WTC11 (cell line): ENCODE measurements around the gene CALY. TPM values are rescaled to one million over a fixed set of nuclear protein-coding genes. Genes with fewer than 3 reads are reported as not detected.

ENCODE experiments used
- ATAC-seq: fragments of 200-7000 bp; cut with Tn5 transposase; 2 replicates; pipeline ENCODE4 v1.10.0; 2021; ENCODE audit warnings: mild to moderate bottlenecking, moderate library complexity
- CTCF ChIA-PET: fragments of 300-600 bp; sonication (Branson Sonifier 250); formaldehyde crosslinking; loops from one replicate; lab custom pipeline; 2021; ENCODE audit warnings: antibody characterized with exemption; lab: Charles Lee
- POLR2A ChIA-PET: fragments of 350-600 bp; sonication (Branson Sonifier 250); formaldehyde crosslinking; loops from one replicate; lab custom pipeline; 2021; ENCODE audit warnings: antibody characterized with exemption; lab: Charles Lee
- DNase-seq: peaks from one replicate; pipeline ENCODE4 v3.0.0; 2021; ENCODE audit warnings: low spot score
- H3K27ac Mint-ChIP-seq: 2 replicates; pipeline ENCODE4 v1.8.0; 2021; ENCODE audit warnings: mixed read lengths
- H3K27me3 Mint-ChIP-seq: 2 replicates; pipeline ENCODE4 v1.8.0; 2021; ENCODE audit warnings: low read depth, mild to moderate bottlenecking, moderate library complexity, mixed read lengths
- H3K36me3 Mint-ChIP-seq: 2 replicates; pipeline ENCODE4 v1.8.0; 2021; ENCODE audit warnings: mixed read lengths
- H3K4me1 Mint-ChIP-seq: 2 replicates; pipeline ENCODE4 v1.8.0; 2022; ENCODE audit warnings: mixed read lengths
- H3K4me3 Mint-ChIP-seq: 2 replicates; pipeline ENCODE4 v1.8.0; 2021; ENCODE audit warnings: mild to moderate bottlenecking, moderate library complexity, mixed read lengths
- H3K9me3 Mint-ChIP-seq: 2 replicates; pipeline ENCODE4 v1.8.0; 2021; ENCODE audit warnings: mixed read lengths
- JAZF1 ChIP-seq: fragments of 250-450 bp; sonication (Bioruptor Pico); IDR thresholded peaks from 2 replicates; pipeline ENCODE4 v1.9.0; 2021; ENCODE audit warnings: moderate library complexity, mild to moderate bottlenecking, inconsistent platforms
- NR3C1 ChIP-seq: sonication (generic); formaldehyde crosslinking; conservative IDR thresholded peaks from 2 replicates; pipeline ENCODE4 v1.8.1; 2023; ENCODE audit warnings: low read depth, mild to moderate bottlenecking, missing genetic modification reagents
- SP1 ChIP-seq: sonication (generic); formaldehyde crosslinking; conservative IDR thresholded peaks from 2 replicates; pipeline ENCODE4 v1.8.1; 2022; ENCODE audit warnings: missing genetic modification reagents
- TCF7 ChIP-seq: sonication (generic); formaldehyde crosslinking; IDR thresholded peaks from 2 replicates; pipeline ENCODE4 v1.8.0; 2022; ENCODE audit warnings: mild to moderate bottlenecking, low read depth, missing genetic modification reagents, moderate library complexity
- ZNF232 ChIP-seq: sonication (generic); formaldehyde crosslinking; IDR thresholded peaks from 2 replicates; pipeline ENCODE4 v1.8.0; 2022; ENCODE audit warnings: mild to moderate bottlenecking, missing genetic modification reagents
- total RNA-seq: library from RNA; stranded (reverse); gene quantifications from 3 replicates; pipeline ENCODE4 v1.2.3, GENCODE V29; 2021
- TF ChIP-seq, protein P1 (sequence below): fragments of 250-450 bp; sonication (Bioruptor Pico); IDR thresholded peaks from 2 replicates; pipeline ENCODE4 v1.9.0; 2021; ENCODE audit warnings: mild to moderate bottlenecking
- TF ChIP-seq, protein P2 (sequence below): sonication (generic); formaldehyde crosslinking; IDR thresholded peaks from 2 replicates; pipeline ENCODE4 v1.8.0; 2022; ENCODE audit warnings: mild to moderate bottlenecking, missing genetic modification reagents
- TF ChIP-seq, protein P3 (sequence below): sonication (generic); formaldehyde crosslinking; IDR thresholded peaks from 2 replicates; pipeline ENCODE4 v1.8.0; 2023; ENCODE audit warnings: mild to moderate bottlenecking, missing genetic modification reagents
- TF ChIP-seq, protein P4 (sequence below): sonication (generic); formaldehyde crosslinking; IDR thresholded peaks from 2 replicates; pipeline ENCODE4 v1.8.1; 2022; ENCODE audit warnings: mild to moderate bottlenecking, missing genetic modification reagents, moderate library complexity, borderline replicate concordance
- TF ChIP-seq, protein P5 (sequence below): sonication (generic); formaldehyde crosslinking; IDR thresholded peaks from 2 replicates; pipeline ENCODE4 v1.8.1; 2022; ENCODE audit warnings: low read depth, mild to moderate bottlenecking, moderate library complexity, missing genetic modification reagents, borderline replicate concordance
- TF ChIP-seq, protein P6 (sequence below): sonication (generic); formaldehyde crosslinking; conservative IDR thresholded peaks from 2 replicates; pipeline ENCODE4 v1.8.1; 2023; ENCODE audit warnings: mild to moderate bottlenecking, low read depth, missing genetic modification reagents, moderate library complexity
- TF ChIP-seq, protein P7 (sequence below): fragments of 250-450 bp; sonication (Bioruptor Pico); IDR thresholded peaks from 2 replicates; pipeline ENCODE4 v1.9.0; 2021; ENCODE audit warnings: moderate library complexity, mild to moderate bottlenecking, inconsistent platforms, borderline replicate concordance

CALY gene
- total RNA-seq, 1 experiment from 2014 or later = 0.63 TPM

DNA sequence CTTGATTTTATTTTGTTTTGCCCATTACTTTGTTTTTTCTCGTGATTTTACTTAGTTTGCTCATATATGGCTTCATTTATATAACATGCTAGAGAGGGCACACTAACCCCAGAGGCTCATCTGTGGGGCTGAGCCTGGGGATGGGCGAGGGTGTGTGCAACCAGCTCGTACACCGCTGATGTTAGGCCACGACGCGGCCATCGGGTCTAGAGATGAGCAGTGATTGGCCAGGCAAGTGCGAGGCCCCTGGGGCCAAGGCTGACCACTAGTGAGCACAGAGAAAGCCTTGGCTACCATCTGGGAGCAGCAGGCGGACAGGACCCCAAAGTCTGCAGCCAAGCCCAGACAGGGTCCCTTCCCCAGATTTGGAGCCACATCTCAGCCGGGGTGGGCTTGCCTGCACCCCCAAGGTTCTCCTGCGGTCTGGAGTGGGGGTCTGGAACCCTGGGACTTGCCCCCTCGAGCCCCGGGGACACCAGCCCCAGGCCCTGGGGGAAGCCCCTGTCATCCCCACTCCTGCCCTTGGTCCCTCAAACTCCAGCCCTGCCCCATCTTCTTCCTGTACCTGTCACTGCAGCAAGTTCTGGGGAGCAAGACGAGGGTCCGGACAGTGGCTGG, 17.4 kb upstream of the CALY start:
- DNase-seq (no peak), ATAC-seq (no peak)
- H3K4me1 Mint-ChIP-seq = no peaks in the 10 kb centered on the region
- no peak overlapping the region for H3K4me3 Mint-ChIP-seq
- peaks cover 2% of the 10 kb centered on the region; the same call in 1 of the 2 replicates for H3K27me3 Mint-ChIP-seq
- H3K27ac Mint-ChIP-seq = 0 out of 2 replicates have a peak overlapping the region, but pooled peaks have one; percentile 57
- TF ChIP-seq JAZF1 (no peak), TCF7 (CRISPR knock-in tag) (no peak), SP1 (CRISPR knock-in tag) (no peak), ZNF232 (CRISPR knock-in tag) (no peak), NR3C1 (CRISPR knock-in tag) (no peak)
- TF ChIP-seq, protein P1, sequence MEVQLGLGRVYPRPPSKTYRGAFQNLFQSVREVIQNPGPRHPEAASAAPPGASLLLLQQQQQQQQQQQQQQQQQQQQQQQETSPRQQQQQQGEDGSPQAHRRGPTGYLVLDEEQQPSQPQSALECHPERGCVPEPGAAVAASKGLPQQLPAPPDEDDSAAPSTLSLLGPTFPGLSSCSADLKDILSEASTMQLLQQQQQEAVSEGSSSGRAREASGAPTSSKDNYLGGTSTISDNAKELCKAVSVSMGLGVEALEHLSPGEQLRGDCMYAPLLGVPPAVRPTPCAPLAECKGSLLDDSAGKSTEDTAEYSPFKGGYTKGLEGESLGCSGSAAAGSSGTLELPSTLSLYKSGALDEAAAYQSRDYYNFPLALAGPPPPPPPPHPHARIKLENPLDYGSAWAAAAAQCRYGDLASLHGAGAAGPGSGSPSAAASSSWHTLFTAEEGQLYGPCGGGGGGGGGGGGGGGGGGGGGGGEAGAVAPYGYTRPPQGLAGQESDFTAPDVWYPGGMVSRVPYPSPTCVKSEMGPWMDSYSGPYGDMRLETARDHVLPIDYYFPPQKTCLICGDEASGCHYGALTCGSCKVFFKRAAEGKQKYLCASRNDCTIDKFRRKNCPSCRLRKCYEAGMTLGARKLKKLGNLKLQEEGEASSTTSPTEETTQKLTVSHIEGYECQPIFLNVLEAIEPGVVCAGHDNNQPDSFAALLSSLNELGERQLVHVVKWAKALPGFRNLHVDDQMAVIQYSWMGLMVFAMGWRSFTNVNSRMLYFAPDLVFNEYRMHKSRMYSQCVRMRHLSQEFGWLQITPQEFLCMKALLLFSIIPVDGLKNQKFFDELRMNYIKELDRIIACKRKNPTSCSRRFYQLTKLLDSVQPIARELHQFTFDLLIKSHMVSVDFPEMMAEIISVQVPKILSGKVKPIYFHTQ (CRISPR knock-in tag) = no peak
- TF ChIP-seq, protein P2, sequence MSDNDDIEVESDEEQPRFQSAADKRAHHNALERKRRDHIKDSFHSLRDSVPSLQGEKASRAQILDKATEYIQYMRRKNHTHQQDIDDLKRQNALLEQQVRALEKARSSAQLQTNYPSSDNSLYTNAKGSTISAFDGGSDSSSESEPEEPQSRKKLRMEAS = no peak
- TF ChIP-seq, protein P3, sequence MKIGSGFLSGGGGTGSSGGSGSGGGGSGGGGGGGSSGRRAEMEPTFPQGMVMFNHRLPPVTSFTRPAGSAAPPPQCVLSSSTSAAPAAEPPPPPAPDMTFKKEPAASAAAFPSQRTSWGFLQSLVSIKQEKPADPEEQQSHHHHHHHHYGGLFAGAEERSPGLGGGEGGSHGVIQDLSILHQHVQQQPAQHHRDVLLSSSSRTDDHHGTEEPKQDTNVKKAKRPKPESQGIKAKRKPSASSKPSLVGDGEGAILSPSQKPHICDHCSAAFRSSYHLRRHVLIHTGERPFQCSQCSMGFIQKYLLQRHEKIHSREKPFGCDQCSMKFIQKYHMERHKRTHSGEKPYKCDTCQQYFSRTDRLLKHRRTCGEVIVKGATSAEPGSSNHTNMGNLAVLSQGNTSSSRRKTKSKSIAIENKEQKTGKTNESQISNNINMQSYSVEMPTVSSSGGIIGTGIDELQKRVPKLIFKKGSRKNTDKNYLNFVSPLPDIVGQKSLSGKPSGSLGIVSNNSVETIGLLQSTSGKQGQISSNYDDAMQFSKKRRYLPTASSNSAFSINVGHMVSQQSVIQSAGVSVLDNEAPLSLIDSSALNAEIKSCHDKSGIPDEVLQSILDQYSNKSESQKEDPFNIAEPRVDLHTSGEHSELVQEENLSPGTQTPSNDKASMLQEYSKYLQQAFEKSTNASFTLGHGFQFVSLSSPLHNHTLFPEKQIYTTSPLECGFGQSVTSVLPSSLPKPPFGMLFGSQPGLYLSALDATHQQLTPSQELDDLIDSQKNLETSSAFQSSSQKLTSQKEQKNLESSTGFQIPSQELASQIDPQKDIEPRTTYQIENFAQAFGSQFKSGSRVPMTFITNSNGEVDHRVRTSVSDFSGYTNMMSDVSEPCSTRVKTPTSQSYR (CRISPR knock-in tag) = no peak
- TF ChIP-seq, protein P4, sequence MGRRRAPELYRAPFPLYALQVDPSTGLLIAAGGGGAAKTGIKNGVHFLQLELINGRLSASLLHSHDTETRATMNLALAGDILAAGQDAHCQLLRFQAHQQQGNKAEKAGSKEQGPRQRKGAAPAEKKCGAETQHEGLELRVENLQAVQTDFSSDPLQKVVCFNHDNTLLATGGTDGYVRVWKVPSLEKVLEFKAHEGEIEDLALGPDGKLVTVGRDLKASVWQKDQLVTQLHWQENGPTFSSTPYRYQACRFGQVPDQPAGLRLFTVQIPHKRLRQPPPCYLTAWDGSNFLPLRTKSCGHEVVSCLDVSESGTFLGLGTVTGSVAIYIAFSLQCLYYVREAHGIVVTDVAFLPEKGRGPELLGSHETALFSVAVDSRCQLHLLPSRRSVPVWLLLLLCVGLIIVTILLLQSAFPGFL (CRISPR knock-in tag) = no peak
- TF ChIP-seq, protein P5, sequence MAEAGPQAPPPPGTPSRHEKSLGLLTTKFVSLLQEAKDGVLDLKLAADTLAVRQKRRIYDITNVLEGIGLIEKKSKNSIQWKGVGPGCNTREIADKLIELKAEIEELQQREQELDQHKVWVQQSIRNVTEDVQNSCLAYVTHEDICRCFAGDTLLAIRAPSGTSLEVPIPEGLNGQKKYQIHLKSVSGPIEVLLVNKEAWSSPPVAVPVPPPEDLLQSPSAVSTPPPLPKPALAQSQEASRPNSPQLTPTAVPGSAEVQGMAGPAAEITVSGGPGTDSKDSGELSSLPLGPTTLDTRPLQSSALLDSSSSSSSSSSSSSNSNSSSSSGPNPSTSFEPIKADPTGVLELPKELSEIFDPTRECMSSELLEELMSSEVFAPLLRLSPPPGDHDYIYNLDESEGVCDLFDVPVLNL = no peak
- TF ChIP-seq, protein P6, sequence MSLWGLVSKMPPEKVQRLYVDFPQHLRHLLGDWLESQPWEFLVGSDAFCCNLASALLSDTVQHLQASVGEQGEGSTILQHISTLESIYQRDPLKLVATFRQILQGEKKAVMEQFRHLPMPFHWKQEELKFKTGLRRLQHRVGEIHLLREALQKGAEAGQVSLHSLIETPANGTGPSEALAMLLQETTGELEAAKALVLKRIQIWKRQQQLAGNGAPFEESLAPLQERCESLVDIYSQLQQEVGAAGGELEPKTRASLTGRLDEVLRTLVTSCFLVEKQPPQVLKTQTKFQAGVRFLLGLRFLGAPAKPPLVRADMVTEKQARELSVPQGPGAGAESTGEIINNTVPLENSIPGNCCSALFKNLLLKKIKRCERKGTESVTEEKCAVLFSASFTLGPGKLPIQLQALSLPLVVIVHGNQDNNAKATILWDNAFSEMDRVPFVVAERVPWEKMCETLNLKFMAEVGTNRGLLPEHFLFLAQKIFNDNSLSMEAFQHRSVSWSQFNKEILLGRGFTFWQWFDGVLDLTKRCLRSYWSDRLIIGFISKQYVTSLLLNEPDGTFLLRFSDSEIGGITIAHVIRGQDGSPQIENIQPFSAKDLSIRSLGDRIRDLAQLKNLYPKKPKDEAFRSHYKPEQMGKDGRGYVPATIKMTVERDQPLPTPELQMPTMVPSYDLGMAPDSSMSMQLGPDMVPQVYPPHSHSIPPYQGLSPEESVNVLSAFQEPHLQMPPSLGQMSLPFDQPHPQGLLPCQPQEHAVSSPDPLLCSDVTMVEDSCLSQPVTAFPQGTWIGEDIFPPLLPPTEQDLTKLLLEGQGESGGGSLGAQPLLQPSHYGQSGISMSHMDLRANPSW (CRISPR knock-in tag) = no peak
- TF ChIP-seq, protein P7, sequence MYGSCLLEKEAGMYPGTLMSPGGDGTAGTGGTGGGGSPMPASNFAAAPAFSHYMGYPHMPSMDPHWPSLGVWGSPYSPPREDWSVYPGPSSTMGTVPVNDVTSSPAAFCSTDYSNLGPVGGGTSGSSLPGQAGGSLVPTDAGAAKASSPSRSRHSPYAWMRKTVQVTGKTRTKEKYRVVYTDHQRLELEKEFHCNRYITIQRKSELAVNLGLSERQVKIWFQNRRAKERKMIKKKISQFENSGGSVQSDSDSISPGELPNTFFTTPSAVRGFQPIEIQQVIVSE (CRISPR knock-in tag) = no peak
- H3K36me3 Mint-ChIP-seq = no peaks in the 10 kb centered on the region
- ChIA-PET POLR2A (interaction anchor here (0.8 kb wide), 1 partner anchor 19 kb away, joined by 3 read pairs; no protein-coding TSS in a partner anchor), CTCF (interaction anchor here (0.7 to 1.8 kb wide), 5 partner anchors 25 to 87 kb away, joined by 3 to 14 read pairs (median 3); no protein-coding TSS in a partner anchor)
- no peaks in the 10 kb centered on the region for H3K9me3 Mint-ChIP-seq
